COLO668 (cell line): ENCODE data around the gene SLC23A1.
"Not testable (repeated sequence)": the region's sequence is repeated elsewhere in the genome, so short reads cannot be mapped to it uniquely, and the experiment has no call there.

Experiments used
- DNase-seq: peaks from one replicate; lab custom pipeline; 2025; ENCODE audit not compliant: unreplicated experiment; lab: John Stamatoyannopoulos, UW

SLC23A1 gene

GRCh38 chr5:139371482-139372435 is 11.3 kb downstream of the SLC23A1 start:
- DNase-seq: no peak

GRCh38 chr5:139369181-139369580 is 13.9 kb downstream of the SLC23A1 start:
- DNase-seq: no peak

DNA sequence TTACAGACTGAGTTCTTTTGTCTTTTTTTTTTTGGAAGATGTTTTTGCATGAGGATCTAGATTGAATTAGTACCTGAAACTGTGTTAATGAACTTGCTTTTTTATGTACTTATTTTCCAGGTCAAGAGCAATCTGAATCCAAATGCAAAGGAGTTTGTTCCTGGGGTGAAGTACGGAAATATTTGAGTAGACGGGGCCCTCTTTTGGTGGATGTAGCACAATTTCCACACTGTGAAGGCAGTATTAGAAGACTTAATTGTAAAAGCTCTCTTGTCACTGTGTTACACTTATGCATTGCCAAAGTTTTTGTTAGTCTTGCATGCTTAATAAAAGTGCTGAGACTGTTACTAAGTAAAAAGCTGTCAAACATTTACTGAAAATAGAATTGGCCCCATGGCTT is 14.5 kb downstream of the SLC23A1 start:
- DNase-seq: no peak

DNA sequence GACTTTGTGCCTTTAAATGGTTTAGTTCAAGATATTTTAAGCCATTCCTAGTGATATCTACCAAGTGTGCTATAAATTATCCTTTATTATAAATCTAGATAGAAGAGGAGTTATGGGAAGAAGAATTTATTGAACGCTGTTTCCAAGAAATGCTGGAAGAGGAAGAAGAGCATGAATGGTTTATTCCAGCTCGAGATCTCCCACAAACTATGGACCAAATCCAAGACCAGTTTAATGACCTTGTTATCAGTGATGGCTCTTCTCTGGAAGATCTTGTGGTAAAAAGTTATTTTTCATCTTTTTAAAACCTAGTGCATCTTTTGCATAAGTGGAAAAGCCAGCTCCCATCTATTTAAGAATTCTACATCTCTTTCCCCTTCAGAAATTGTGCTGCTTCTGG is 18.6 kb downstream of the SLC23A1 start:
- DNase-seq: no peak

DNA sequence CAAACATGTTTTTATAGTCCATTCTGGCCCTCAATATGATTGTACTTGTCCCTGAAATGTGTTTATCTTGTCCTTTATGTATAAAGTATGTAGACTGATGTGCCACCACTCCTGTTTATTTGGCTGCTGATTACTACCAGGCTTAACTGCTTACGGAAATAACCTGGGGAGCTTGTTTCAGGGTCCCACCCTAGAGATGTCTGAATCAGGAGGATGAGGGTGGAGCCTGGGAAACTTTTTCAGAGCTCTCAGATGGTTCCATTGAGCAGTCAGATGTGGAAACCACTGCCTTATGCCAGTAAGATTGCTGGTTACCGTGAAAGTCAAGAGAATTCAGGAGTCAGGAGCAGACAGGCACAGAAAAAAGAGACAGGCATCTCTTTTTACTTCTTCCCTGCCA is 19.2 kb downstream of the SLC23A1 start:
- DNase-seq: no peak

DNA sequence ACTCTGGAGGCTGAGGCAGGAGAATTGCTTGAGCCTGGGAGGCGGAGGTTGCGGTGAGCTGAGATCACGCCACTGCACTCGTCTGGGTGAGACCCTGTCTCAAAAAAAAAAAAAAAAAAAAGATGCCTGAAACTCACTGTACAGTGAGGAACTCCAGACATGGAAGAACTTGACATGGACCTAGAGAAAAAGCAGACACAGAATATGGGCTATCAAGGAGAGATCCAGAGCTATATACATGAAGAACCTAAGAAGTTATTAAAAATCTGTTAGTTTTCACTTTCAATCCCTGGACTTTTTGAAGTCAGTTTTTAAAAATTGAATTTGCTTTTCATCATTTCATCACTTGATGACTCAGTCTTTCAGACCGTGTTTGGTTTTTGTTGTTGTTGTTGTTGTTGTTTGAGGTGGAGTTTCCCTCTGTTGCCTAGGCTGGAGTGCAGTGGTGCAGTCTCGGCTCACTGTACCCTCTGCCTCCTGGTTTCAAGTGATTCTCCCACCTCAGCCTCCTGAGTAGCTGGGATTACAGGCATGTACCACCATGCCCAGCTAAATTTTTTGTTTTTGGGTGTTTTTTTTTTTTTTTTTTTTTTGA is 21.2 kb downstream of the SLC23A1 start:
- DNase-seq: no peak

DNA sequence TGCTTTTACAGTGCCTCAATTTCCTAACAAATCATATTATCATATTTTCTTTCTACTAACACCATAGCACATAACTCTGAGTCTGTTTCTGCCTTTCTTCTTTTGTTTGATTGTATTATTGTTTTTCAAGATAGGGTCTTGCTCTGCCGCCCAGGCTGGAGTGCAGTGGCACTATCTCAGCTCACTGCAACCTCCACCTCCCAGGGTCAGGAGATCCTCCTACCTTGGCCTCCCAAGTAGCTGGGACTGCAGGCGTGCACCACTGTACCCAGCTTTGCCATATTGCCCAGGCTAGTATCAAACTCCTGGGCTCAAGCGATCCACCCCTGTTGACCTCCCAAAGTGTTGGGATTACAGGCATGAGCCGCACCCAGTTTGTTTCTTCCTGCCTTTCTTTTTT is 22.7 kb downstream of the SLC23A1 start:
- no peak for DNase-seq

DNA sequence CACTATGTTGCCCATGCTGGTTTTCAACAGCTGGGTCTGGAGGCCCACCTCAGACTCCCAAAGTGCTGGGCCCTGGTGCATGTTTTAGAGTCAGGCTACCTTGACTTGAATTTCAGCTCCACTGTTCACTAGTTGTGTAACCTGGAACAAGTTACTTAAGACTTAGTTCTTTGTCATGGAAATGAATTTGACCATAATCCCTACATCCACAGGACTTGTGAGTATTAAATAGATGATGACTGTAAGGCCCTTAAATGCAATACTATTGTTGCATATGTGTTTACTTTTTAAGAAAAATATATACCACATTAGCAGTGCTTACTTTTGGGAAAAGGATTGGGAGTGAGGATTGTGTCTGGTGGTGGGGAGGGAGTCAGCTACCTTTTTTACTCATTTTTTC is 25.0 kb downstream of the SLC23A1 start:
- DNase-seq: no peak

GRCh38 chr5:139355900-139356299 is 27.2 kb downstream of the SLC23A1 start:
- not testable (repeated sequence) for DNase-seq

DNA sequence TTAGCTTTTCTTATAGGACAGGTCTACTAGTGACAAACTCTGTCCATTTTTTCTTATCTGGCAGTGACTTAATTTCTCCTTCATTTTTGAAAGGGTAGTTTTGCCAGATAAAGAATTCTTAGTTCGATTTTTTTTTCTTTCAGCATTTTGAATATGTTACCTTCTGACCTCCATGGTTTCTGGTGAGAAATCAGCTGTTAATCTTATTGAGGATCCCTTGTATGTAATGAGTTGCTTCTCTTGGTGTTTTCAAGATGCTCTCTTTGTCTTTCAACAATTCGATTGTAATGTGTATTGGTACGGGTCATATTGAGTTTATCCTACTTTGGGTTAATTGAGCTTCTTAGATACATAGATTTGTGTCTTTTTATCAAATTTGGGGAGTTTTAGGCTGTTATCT is 28.9 kb downstream of the SLC23A1 start:
- no peak for DNase-seq

DNA sequence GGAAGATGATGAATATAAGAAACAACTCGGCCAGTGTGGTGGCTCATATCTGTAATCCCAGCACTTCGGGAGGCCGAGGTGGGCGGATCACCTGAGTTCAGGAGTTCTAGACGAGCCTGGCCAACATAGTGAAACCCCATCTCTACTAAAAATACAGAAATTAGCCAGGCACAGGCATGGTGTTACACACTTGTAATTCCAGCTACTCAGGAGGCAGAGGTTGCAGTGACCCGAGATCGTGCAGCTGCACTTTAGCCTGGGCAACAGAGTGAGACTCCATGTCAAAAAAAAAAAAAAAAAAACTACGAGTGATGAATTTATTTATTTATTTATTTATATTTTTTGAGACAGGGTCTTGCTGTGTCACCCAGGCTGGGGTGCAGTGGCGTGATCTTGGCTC is 35.2 kb downstream of the SLC23A1 start:
- DNase-seq: not testable (repeated sequence)

GRCh38 chr5:139345442-139345841 is 37.7 kb downstream of the SLC23A1 start:
- DNase-seq: not testable (repeated sequence)

GRCh38 chr5:139344177-139344576 is 38.9 kb downstream of the SLC23A1 start:
- DNase-seq: no peak

DNA sequence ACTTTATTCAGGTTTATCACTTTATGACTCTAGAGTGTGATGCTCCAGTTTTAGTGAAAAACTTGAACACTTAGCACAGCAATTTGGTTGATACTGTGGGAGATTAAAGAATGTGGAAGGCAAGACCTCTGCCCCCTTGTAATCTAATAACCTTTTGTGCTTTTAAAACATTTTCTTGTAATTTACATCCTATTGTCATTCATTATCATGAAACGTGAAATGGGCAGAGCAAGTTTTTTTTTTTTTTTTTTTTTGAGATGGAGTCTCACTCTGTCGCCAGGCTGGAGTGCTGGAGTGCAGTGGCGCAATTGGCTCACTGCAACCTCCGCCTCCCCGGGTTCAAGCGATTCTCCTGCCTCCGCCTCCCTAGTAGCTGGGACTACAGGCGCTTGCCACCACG is 39.6 kb downstream of the SLC23A1 start:
- DNase-seq: no peak

GRCh38 chr5:139342423-139342723 is 40.7 kb downstream of the SLC23A1 start:
- DNase-seq: no peak

GRCh38 chr5:139341689-139342422 is 41.2 kb downstream of the SLC23A1 start, which contains the start of gene PAIP2:
TSS of gene PAIP2 (plus strand) at chr5:139341854. CDS start at chr5:139363785, 21,931 bp downstream.
- peak; percentile 95 for DNase-seq

GRCh38 chr5:139341187-139341688 is 41.9 kb downstream of the SLC23A1 start:
- DNase-seq: no peak

DNA sequence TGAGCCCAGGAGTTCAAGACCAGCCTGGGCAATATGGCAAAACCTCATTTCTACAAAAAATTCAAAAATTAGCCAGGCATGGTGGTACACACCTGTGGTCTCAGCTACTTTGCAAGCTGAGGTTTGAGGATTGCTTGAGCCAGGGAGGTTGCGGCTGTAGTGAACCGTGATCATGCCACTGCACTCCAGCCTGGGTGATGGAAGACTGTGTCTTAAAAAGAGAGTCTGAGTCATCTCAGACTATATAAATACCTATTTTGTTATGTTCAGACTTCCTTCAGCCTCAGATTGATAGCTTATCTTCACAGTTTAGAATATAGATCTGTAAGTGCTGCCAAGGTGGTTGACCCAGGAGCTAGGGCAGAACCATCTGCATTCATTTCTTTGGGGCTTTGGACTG is 43.0 kb downstream of the SLC23A1 start:
- DNase-seq: no peak

DNA sequence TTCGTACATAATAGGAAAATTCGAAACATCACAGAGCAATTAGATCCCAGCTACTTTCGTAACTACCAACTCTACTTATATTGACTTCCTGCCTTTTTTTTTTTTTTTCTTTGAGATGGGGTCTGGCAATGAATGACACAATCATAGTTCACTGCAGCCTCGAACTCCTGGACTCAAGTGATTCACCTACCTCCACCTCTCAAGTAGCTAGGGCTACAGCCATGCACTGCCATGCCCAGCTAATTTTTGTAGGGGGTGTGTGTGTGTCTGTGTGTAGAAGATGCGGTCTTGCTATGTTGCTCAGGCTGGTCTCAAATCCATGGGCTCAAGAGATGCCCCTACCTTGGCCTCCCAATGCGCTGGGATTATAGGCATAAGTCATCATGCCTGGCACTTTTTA is 47.3 kb downstream of the SLC23A1 start:
- DNase-seq: no peak
